Neutrophil (primary cell): ENCODE results near the gene TMEM8B.

Source experiments
- H3K27ac ChIP-seq: fragments of 200-600 bp; sonication (generic); 2 replicates; pipeline ENCODE4 v1.5.1; 2016; ENCODE audit warnings: mild to moderate bottlenecking, moderate library complexity
- H3K27me3 ChIP-seq: fragments of 200-600 bp; sonication (generic); 2 replicates; pipeline ENCODE4 v1.6.0; 2016; ENCODE audit warnings: mild to moderate bottlenecking
- H3K36me3 ChIP-seq: fragments of 200-600 bp; sonication (generic); 2 replicates; pipeline ENCODE4 v1.5.1; 2017
- H3K4me1 ChIP-seq, 2 experiments: fragments of 200-600 bp in 1 of 2; sonication (generic) in 1 of 2; 1 replicate in 1 of 2; 2 replicates in 1 of 2; pipeline versions ENCODE4 v1.5.1 to v1.6.1; 2013 to 2016; ENCODE audit warnings: low read depth in 1 of 2, low read length in 1 of 2, mild to moderate bottlenecking in 1 of 2, moderate library complexity in 1 of 2; ENCODE audit not compliant: control insufficient read depth in 1 of 2, insufficient read depth in 1 of 2
- H3K4me3 ChIP-seq, 2 experiments: fragments of 200-600 bp in 1 of 2; sonication (generic) in 1 of 2; 1 replicate in 1 of 2; 2 replicates in 1 of 2; pipeline ENCODE4 v1.5.1; 2013 to 2016; ENCODE audit warnings: low read depth in 1 of 2, low read length in 1 of 2, mild to moderate bottlenecking in 1 of 2, moderate library complexity in 1 of 2
- H3K9me3 ChIP-seq: fragments of 200-600 bp; sonication (generic); 2 replicates; pipeline ENCODE4 v1.5.1; 2016
- CTCF ChIP-seq: fragments of 200-600 bp; sonication (generic); IDR thresholded peaks from 2 replicates; pipeline ENCODE4 v1.5.1; 2016; ENCODE audit warnings: antibody characterized with exemption

Gene TMEM8B

GRCh38 chr9:35790385-35791296 is 38.4 kb upstream of the TMEM8B start:
- Histone ChIP-seq H3K4me1 (no peaks in the 10 kb centered on the region), H3K9me3 (no peaks in the 10 kb centered on the region), H3K27me3 (peaks cover 36% of the 10 kb centered on the region), H3K36me3 (no peaks in the 10 kb centered on the region), H3K27ac (no peak overlapping the region), H3K4me3 (no peak overlapping the region)
- TF ChIP-seq CTCF: peak; percentile 85

- Histone ChIP-seq H3K9me3 (no peaks in the 10 kb centered on the region), H3K4me3 (no peak within 1 kb of the TSS), H3K27me3 (peaks cover 36% of the 10 kb centered on the region), H3K4me1 (no peaks in the 10 kb centered on the region), H3K36me3 (no peaks in the 10 kb centered on the region), H3K27ac (no peak within 1 kb of the TSS)
- no peak for TF ChIP-seq CTCF
Observed at GRCh38 chr9:35791297-35791921, 37.6 kb upstream of the TMEM8B start, which contains the start of gene NPR2. TSS of gene NPR2 (plus strand) at chr9:35791591. CDS start at chr9:35792409, 818 bp downstream.

- Histone ChIP-seq H3K4me1 (no peaks in the 10 kb centered on the region), H3K36me3 (no peaks in the 10 kb centered on the region), H3K27me3 (peaks cover 36% of the 10 kb centered on the region), H3K4me3 (no peak overlapping the region), H3K27ac (no peak overlapping the region), H3K9me3 (no peaks in the 10 kb centered on the region)
- TF ChIP-seq CTCF: no peak
Observed at GRCh38 chr9:35792024-35792813, 36.8 kb upstream of the TMEM8B start.

GRCh38 chr9:35792826-35793225 is 36.2 kb upstream of the TMEM8B start:
- H3K9me3 ChIP-seq: no peaks in the 10 kb centered on the region

More at GRCh38 chr9:35792826-35793225, 36.2 kb upstream of the TMEM8B start:
- H3K27me3 ChIP-seq: peaks cover 36% of the 10 kb centered on the region
- no peaks in the 10 kb centered on the region for H3K36me3 ChIP-seq
- H3K4me3 ChIP-seq: no peak overlapping the region
- H3K4me1 ChIP-seq: no peaks in the 10 kb centered on the region
- no peak overlapping the region for H3K27ac ChIP-seq
- no peak for TF ChIP-seq CTCF
